Measurements from ENCODE around the gene HIRA.

Gene HIRA

GRCh38 chr22:19431649-19432132 lies at the start of gene HIRA:
TSS of gene HIRA (minus strand) at chr22:19431733. CDS start at chr22:19431476, 257 bp downstream.
- H3K4me3 ChIP-seq (ENCODE audit: low read depth, low read length), result peak within 1 kb of the TSS; percentile 93
- DNase-seq (ENCODE audit: low read depth), result no peak
- no peak for TF ChIP-seq CTCF (IDR thresholded peaks at IDR 0.05; ENCODE audit: low read depth, low read length, missing control alignments)

GRCh38 chr22:19480789-19481188 lies 49.3 kb upstream of the HIRA start:
- peak overlapping the region; percentile 97 for H3K4me3 ChIP-seq (ENCODE audit: low read depth, low read length)
- DNase-seq (ENCODE audit: low read depth), result no peak
- TF ChIP-seq CTCF (IDR thresholded peaks at IDR 0.05; ENCODE audit: low read depth, low read length, missing control alignments), result no peak

- no peak for DNase-seq (ENCODE audit: low read depth)
- TF ChIP-seq CTCF (IDR thresholded peaks at IDR 0.05; ENCODE audit: low read depth, low read length, missing control alignments), result no peak
- peak overlapping the region; percentile 97 for H3K4me3 ChIP-seq (ENCODE audit: low read depth, low read length)
These were observed 48.6 kb upstream of the HIRA start for GRCh38 chr22:19480173-19480568.

- no peak for TF ChIP-seq CTCF (IDR thresholded peaks at IDR 0.05; ENCODE audit: low read depth, low read length, missing control alignments)
- DNase-seq (ENCODE audit: low read depth), result peak; percentile 96
- peak within 1 kb of the TSS; percentile 97 for H3K4me3 ChIP-seq (ENCODE audit: low read depth, low read length)
These were observed 48.0 kb upstream of the HIRA start, which contains the start of gene CDC45 for GRCh38 chr22:19479355-19480172. TSS of gene CDC45 (plus strand) at chr22:19479920. CDS start at chr22:19479969, 49 bp downstream.

- no peak for TF ChIP-seq CTCF (IDR thresholded peaks at IDR 0.05; ENCODE audit: low read depth, low read length, missing control alignments)
- H3K4me3 ChIP-seq (ENCODE audit: low read depth, low read length), result peak within 1 kb of the TSS; percentile 97
- peak; percentile 25 for DNase-seq (ENCODE audit: low read depth)
These were observed 47.4 kb upstream of the HIRA start, which contains the start of gene UFD1 for GRCh38 chr22:19478901-19479354. TSS of gene UFD1 (minus strand) at chr22:19479193. CDS start at chr22:19479085, 108 bp downstream.

- H3K4me3 ChIP-seq (ENCODE audit: low read depth, low read length), result peak overlapping the region; percentile 97
- no peak for DNase-seq (ENCODE audit: low read depth)
- TF ChIP-seq CTCF (IDR thresholded peaks at IDR 0.05; ENCODE audit: low read depth, low read length, missing control alignments), result no peak
These were observed 46.7 kb upstream of the HIRA start for GRCh38 chr22:19478045-19478900.
